HCT116 (cell line): ENCODE data around the gene FAM53B. TPM values are rescaled to one million over a fixed set of nuclear protein-coding genes. Genes with fewer than 3 reads are reported as not detected.

ENCODE experiments used
- ATAC-seq: fragments of 200-7000 bp; cut with Tn5 transposase; 2 replicates; pipeline ENCODE4 v1.9.1; 2020; ENCODE audit warnings: mild to moderate bottlenecking, moderate library complexity
- BruUV-seq: library from RNA; stranded (reverse); fragments of 400-500 nt; replicated peaks from 2 replicates; lab custom pipeline; 2021; lab: Mats Ljungman, UMichigan
- CTCF ChIA-PET: fragments of 300-600 bp; sonication (Branson Sonifier 250); formaldehyde crosslinking; loops from one replicate; lab custom pipeline; 2021; ENCODE audit warnings: antibody characterized with exemption; lab: Charles Lee
- POLR2A ChIA-PET: fragments of 300-600, 350-600 bp; sonication (Branson Sonifier 250); formaldehyde crosslinking; loops from one replicate; lab custom pipeline; 2021; ENCODE audit warnings: antibody characterized with exemption; lab: Charles Lee
- RAD21 ChIA-PET, 2 experiments: fragments of 300-600 bp; sonication (Branson Sonifier 250); formaldehyde crosslinking; loops; one replicate each; lab custom pipeline; 2023; ENCODE audit warnings: low total read pairs in 2 of 2; ENCODE audit not compliant: uncharacterized antibody in 2 of 2, unreplicated experiment in 2 of 2, low non-redundant PET in 1 of 2; lab: Charles Lee
- DNase-seq: peaks from one replicate; pipeline ENCODE4 v3.0.0-alpha.2; 2010; ENCODE audit warnings: low read depth, low spot score
- H2AFZ ChIP-seq: fragments of 200-600 bp; shearing (Covaris generic), sonication (generic); 2 replicates; pipeline ENCODE4 v1.6.1; 2017; ENCODE audit warnings: low read depth, mixed run types, mixed read lengths, antibody characterized with exemption, low read length; ENCODE audit not compliant: poor library complexity, severe bottlenecking
- H3K27ac ChIP-seq: 2 replicates; pipeline ENCODE4 v1.5.1; 2012; ENCODE audit warnings: low read depth, low read length
- H3K27me3 ChIP-seq: fragments of 200-600 bp; sonication (generic); 2 replicates; pipeline ENCODE4 v1.6.1; 2016; ENCODE audit warnings: mixed run types, low read length, mixed read lengths; ENCODE audit not compliant: insufficient read depth
- H3K36me3 ChIP-seq, 2 experiments: fragments of 200-500 bp in 1 of 2; fragments of 200-600 bp in 1 of 2; sonication (Bioruptor generic) in 1 of 2; sonication (generic) in 1 of 2; 2 replicates each; pipeline versions ENCODE4 v1.5.1 to v1.6.1; 2014 to 2016; ENCODE audit warnings: low read length in 2 of 2, inconsistent platforms in 1 of 2, mixed read lengths in 1 of 2, mixed run types in 1 of 2; ENCODE audit not compliant: insufficient read depth in 2 of 2, control insufficient read depth in 1 of 2
- H3K4me1 ChIP-seq, 2 experiments: fragments of 200-600 bp in 1 of 2; sonication (generic) in 1 of 2; 2 replicates each; pipeline versions ENCODE4 v1.5.1 to v1.6.1; 2012 to 2017; ENCODE audit warnings: low read length in 2 of 2, inconsistent platforms in 1 of 2, mild to moderate bottlenecking in 1 of 2, mixed read lengths in 1 of 2, mixed run types in 1 of 2, moderate library complexity in 1 of 2; ENCODE audit not compliant: insufficient read depth in 2 of 2, control insufficient read depth in 1 of 2
- H3K4me2 ChIP-seq: fragments of 200-600 bp; sonication (generic); 2 replicates; pipeline ENCODE4 v1.6.1; 2017; ENCODE audit warnings: mixed run types, low read length, mixed read lengths
- H3K4me3 ChIP-seq, 2 experiments: fragments of 200-600 bp in 1 of 2; sonication (generic) in 1 of 2; replicated peaks in 1 of 2; 2 replicates each; pipeline ENCODE4 v1.5.1; 2011 to 2016; ENCODE audit warnings: low read length in 2 of 2, control low read depth in 1 of 2, low read depth in 1 of 2, mild to moderate bottlenecking in 1 of 2, mixed read lengths in 1 of 2, mixed run types in 1 of 2
- H3K79me2 ChIP-seq: fragments of 200-600 bp; sonication (generic); 2 replicates; pipeline ENCODE4 v1.6.1; 2017; ENCODE audit warnings: mild to moderate bottlenecking, mixed run types, low read length, moderate library complexity, mixed read lengths; ENCODE audit not compliant: insufficient read depth
- H3K9ac ChIP-seq: fragments of 200-600 bp; sonication (generic); 2 replicates; pipeline ENCODE4 v1.6.1; 2016; ENCODE audit warnings: low read length, mixed read lengths
- H3K9me2 ChIP-seq: fragments of 200-600 bp; sonication (generic), shearing (Covaris generic); 2 replicates; pipeline ENCODE4 v1.6.1; 2017; ENCODE audit warnings: mixed run types, mild to moderate bottlenecking, moderate library complexity; ENCODE audit not compliant: insufficient read depth
- H3K9me3 ChIP-seq, 2 experiments: fragments of 200-500 bp in 1 of 2; fragments of 200-600 bp in 1 of 2; sonication (Bioruptor generic) in 1 of 2; sonication (generic) in 1 of 2; 2 replicates each; pipeline ENCODE4 v1.6.1; 2014 to 2017; ENCODE audit warnings: low read length in 2 of 2, mixed read lengths in 2 of 2, inconsistent platforms in 1 of 2, low read depth in 1 of 2, mild to moderate bottlenecking in 1 of 2, mixed run types in 1 of 2, moderate library complexity in 1 of 2; ENCODE audit not compliant: control insufficient read depth in 1 of 2, insufficient read depth in 1 of 2
- H4K20me1 ChIP-seq: fragments of 200-600 bp; sonication (generic), shearing (Covaris generic); 2 replicates; pipeline ENCODE4 v1.6.1; 2017; ENCODE audit warnings: mixed run types, mild to moderate bottlenecking, moderate library complexity; ENCODE audit not compliant: insufficient read depth
- CBX3 ChIP-seq: IDR thresholded peaks from 2 replicates; pipeline ENCODE4 v1.6.1; 2012; ENCODE audit warnings: low read depth
- CEBPB ChIP-seq: IDR thresholded peaks from 2 replicates; pipeline ENCODE4 v1.6.1; 2012; ENCODE audit warnings: low read depth
- EGR1 ChIP-seq: IDR thresholded peaks from 2 replicates; pipeline ENCODE4 v1.6.1; 2012; ENCODE audit warnings: low read depth
- ELF1 ChIP-seq: IDR thresholded peaks from 2 replicates; pipeline ENCODE4 v1.6.1; 2012; ENCODE audit warnings: low read depth, borderline replicate concordance
- EZH2 ChIP-seq: fragments of 200-600 bp; sonication (generic); IDR thresholded peaks from 2 replicates; pipeline ENCODE4 v1.6.1; 2017; ENCODE audit warnings: antibody characterized with exemption, mixed run types
- EZH2phosphoT487 ChIP-seq: fragments of 200-600 bp; IDR thresholded peaks from 2 replicates; pipeline ENCODE4 v1.6.1; 2018; ENCODE audit warnings: antibody characterized with exemption, borderline replicate concordance
- FOSL1 ChIP-seq: IDR thresholded peaks from 2 replicates; pipeline ENCODE4 v1.6.1; 2012; ENCODE audit warnings: low read depth
- JUND ChIP-seq: IDR thresholded peaks from 2 replicates; pipeline ENCODE4 v1.6.1; 2012
- MAX ChIP-seq: IDR thresholded peaks from 2 replicates; pipeline ENCODE4 v1.6.1; 2012
- POLR2AphosphoS5 ChIP-seq: IDR thresholded peaks from 2 replicates; pipeline ENCODE4 v1.6.1; 2011; ENCODE audit warnings: mild to moderate bottlenecking, low read depth, low read length, moderate library complexity
- RAD21 ChIP-seq: IDR thresholded peaks from 2 replicates; pipeline ENCODE4 v1.6.1; 2012; ENCODE audit warnings: low read depth, mild to moderate bottlenecking
- REST ChIP-seq: IDR thresholded peaks from 2 replicates; pipeline ENCODE4 v1.6.1; 2012; ENCODE audit warnings: low read depth
- SP1 ChIP-seq: IDR thresholded peaks from 2 replicates; pipeline ENCODE4 v1.6.1; 2012; ENCODE audit warnings: low read depth
- SRF ChIP-seq: IDR thresholded peaks from 2 replicates; pipeline ENCODE4 v1.6.1; 2012; ENCODE audit warnings: low read depth
- TCF7L2 ChIP-seq: IDR thresholded peaks from 2 replicates; pipeline ENCODE4 v1.7.0; 2011; ENCODE audit warnings: borderline replicate concordance, inconsistent platforms; ENCODE audit not compliant: insufficient read depth, insufficient read length; ENCODE audit errors: extremely low read depth
- YY1 ChIP-seq: IDR thresholded peaks from 2 replicates; pipeline ENCODE4 v1.6.1; 2011; ENCODE audit warnings: low read length, low read depth, moderate library complexity, mild to moderate bottlenecking; ENCODE audit not compliant: insufficient replicate concordance; ENCODE audit errors: extremely low read depth
- ZBTB33 ChIP-seq: IDR thresholded peaks from 2 replicates; pipeline ENCODE4 v1.6.1; 2011; ENCODE audit warnings: mild to moderate bottlenecking, low read length, moderate library complexity; ENCODE audit not compliant: insufficient replicate concordance; ENCODE audit errors: extremely low read depth
- ZNF274 ChIP-seq: fragments of 200-500 bp; sonication (Bioruptor generic); IDR thresholded peaks from 2 replicates; pipeline ENCODE4 v1.6.1; 2014; ENCODE audit warnings: mild to moderate bottlenecking, low read depth, low read length, inconsistent platforms
- intact Hi-C: fragments of 100-400 bp; cut with micrococcal nuclease; formaldehyde crosslinking; loops from 2 replicates; pipeline ENCODE4 v1.10.0; 2022
- total RNA-seq: library from RNA; stranded (reverse); gene quantifications from one replicate; pipeline ENCODE4 v1.2.1, GENCODE V29; 2021; ENCODE audit not compliant: unreplicated experiment
- TF ChIP-seq, protein P1 (sequence below), 3 experiments: fragments of 200-600 bp in 1 of 3; sonication (generic) in 1 of 3; IDR thresholded peaks in 2 of 3; conservative IDR thresholded peaks in 1 of 3; 2 replicates each; pipeline ENCODE4 v1.5.1; 2012 to 2017; ENCODE audit warnings: low read depth in 2 of 3, low read length in 2 of 3, antibody characterized with exemption in 1 of 3, borderline replicate concordance in 1 of 3, control low read depth in 1 of 3, mild to moderate bottlenecking in 1 of 3, mixed read lengths in 1 of 3, mixed run types in 1 of 3, moderate library complexity in 1 of 3; ENCODE audit not compliant: insufficient read depth in 1 of 3
- TF ChIP-seq, protein P2 (sequence below): IDR thresholded peaks from 2 replicates; pipeline ENCODE4 v1.6.1; 2012

FAM53B gene
- total RNA-seq, 1 experiment from 2014 or later, result 19.6 TPM

DNA sequence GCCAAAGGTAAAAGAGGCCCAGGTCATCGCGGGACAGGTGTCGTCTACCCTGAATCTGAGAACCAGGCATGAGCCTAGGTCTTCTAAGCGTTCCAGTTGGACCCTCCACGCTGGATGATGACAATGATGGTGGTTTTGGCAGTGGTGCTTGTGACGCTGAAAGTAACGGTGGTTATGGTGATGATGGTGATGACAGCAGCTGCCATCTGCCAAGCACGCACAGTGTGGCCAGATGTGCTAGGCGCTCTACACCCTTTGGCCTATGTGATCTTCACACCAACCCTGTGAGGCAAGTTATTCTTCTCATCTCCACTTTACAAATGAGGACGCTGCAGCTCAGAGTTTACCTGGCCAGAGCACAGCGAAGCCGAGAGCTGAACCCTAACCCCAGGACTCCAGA is 93.9 kb downstream of the FAM53B start:
- Histone ChIP-seq H3K9me3 (no peaks in the 10 kb centered on the region), H2AFZ (no peak overlapping the region), H3K27ac (no peak overlapping the region), H3K4me3 (no peak overlapping the region), H3K9me2 (no peaks in the 10 kb centered on the region), H3K4me1 (peaks cover 6 to 21% of the 10 kb centered on the region in 2 experiments; a peak in 3 of 4 replicates), H3K79me2 (no peaks in the 10 kb centered on the region; the same call in 1 of the 2 replicates), H3K4me2 (no peak overlapping the region), H4K20me1 (no peaks in the 10 kb centered on the region), H3K9ac (no peak overlapping the region), H3K27me3 (no peaks in the 10 kb centered on the region), H3K36me3 (no peaks in the 10 kb centered on the region)
- no peak for TF ChIP-seq ZNF274
- TF ChIP-seq JUND, result no peak
- no peak for TF ChIP-seq RAD21
- TF ChIP-seq EGR1, result no peak
- TF ChIP-seq CBX3, result no peak
- no peak for TF ChIP-seq SRF
- no peak for TF ChIP-seq POLR2AphosphoS5
- TF ChIP-seq EZH2, result no peak
- no peak for TF ChIP-seq EZH2phosphoT487
- TF ChIP-seq, protein P1, sequence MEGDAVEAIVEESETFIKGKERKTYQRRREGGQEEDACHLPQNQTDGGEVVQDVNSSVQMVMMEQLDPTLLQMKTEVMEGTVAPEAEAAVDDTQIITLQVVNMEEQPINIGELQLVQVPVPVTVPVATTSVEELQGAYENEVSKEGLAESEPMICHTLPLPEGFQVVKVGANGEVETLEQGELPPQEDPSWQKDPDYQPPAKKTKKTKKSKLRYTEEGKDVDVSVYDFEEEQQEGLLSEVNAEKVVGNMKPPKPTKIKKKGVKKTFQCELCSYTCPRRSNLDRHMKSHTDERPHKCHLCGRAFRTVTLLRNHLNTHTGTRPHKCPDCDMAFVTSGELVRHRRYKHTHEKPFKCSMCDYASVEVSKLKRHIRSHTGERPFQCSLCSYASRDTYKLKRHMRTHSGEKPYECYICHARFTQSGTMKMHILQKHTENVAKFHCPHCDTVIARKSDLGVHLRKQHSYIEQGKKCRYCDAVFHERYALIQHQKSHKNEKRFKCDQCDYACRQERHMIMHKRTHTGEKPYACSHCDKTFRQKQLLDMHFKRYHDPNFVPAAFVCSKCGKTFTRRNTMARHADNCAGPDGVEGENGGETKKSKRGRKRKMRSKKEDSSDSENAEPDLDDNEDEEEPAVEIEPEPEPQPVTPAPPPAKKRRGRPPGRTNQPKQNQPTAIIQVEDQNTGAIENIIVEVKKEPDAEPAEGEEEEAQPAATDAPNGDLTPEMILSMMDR (IDR thresholded peaks at IDR 0.05 in 2 of 3, conservative IDR thresholded peaks at IDR 0.05 in 1 of 3; ENCODE audit: borderline replicate concordance in 1 of 3, insufficient read depth in 1 of 3, low read depth in 2 of 3, low read length in 2 of 3), result no peak
- no peak for TF ChIP-seq ELF1
- no peak for TF ChIP-seq MAX
- no peak for TF ChIP-seq FOSL1
- no peak for TF ChIP-seq YY1
- TF ChIP-seq, protein P2, sequence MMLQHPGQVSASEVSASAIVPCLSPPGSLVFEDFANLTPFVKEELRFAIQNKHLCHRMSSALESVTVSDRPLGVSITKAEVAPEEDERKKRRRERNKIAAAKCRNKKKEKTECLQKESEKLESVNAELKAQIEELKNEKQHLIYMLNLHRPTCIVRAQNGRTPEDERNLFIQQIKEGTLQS, result no peak
- TF ChIP-seq CEBPB, result no peak
- TF ChIP-seq REST, result no peak
- no peak for TF ChIP-seq TCF7L2
- no peak for TF ChIP-seq SP1
- no peak for TF ChIP-seq ZBTB33
- ChIA-PET RAD21 (no interaction called here), POLR2A (no interaction called here), CTCF (no interaction called here)
- no peak for DNase-seq
- intact Hi-C loops, result no loop called here
- no TSS peak for BruUV-seq
- no peak for ATAC-seq
